GM21360 (cell line): ENCODE data around the gene P3H2.
A peak's percentile ranks its signal among the peaks of the same experiment; 100 is the strongest.
"Not testable (repeated sequence)": the region's sequence is repeated elsewhere in the genome, so short reads cannot be mapped to it uniquely, and the experiment has no call there.

ENCODE experiments used
- ATAC-seq: cut with Tn5 transposase; IDR thresholded peaks from one replicate; pipeline ENCODE4 v1.9.1; 2021; ENCODE audit warnings: mild to moderate bottlenecking, moderate library complexity; ENCODE audit not compliant: unreplicated experiment

The P3H2 gene

DNA sequence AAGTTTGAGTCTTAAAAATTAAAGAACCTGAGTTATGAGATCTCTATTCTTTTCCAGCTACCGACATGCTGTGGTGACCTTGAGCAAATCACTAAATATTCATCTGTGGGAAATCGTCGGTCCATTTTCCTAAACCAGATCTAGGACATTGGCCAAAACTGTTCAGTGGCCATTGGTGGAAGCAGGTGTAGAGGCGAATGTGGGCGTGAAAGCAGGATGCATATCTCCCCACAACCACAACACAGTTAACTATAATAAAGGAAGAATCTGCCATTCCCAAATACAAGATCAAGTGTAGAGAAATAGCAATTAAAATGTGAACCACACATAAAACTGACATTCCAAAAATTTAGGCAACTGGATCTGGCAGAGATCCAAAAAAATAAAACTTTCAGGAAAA lies 129.9 kb downstream of the P3H2 start:
- ATAC-seq: no peak

DNA sequence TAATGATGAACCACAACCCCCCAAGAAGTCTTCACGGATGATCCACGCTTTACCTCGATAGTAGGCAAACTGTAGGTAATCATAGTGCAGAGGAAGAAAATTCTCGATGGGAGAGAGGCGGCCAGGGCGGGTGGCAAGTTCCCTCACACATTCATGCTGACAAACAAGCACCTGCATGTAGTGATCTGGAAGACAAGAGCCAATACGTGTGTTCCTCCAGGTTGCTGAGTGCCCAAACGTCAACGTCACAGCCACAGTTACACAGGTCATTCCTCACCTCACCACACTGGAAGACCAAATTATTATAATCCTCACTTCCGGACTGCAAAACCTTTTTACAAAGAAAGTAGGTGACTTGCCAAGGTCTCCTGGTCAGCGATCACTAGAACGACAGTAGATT lies 131.8 kb downstream of the P3H2 start:
- no peak for ATAC-seq

DNA sequence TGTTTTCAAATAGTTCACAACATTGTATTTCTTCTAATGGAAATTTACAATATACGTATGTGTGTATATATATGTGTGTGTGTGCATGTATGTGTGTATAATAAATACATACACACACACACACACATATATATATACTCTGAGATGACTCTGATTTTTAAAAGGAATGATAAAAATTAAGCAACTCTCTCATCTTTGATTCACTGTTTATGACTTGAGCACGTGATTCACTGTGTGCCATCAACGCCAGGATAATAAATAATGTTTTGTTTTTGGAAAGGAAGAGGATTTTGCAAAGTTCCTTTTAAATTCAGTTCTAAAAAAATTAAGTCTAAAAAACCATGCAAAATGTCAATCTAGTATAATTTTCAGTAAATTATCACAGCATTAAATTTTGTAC lies 132.4 kb downstream of the P3H2 start:
- ATAC-seq: no peak

DNA sequence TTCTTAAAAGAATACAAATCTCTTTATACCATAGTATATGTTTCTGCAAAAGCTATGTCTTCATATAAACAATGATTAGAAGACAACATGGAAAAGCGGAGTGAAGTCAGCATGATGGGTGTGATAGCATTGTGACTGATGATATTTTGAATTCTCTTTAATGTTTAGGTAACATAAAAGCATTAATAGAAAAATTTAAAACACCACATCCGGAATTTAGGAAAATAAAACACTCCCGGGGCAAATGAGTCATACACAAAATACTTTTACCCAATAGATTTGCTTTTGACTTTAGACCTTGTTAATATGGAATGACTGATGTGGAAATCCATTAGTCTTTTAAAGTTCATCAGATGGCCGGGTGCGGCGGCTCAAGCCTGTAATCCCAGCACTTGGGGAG lies 134.7 kb downstream of the P3H2 start:
- no peak for ATAC-seq

DNA sequence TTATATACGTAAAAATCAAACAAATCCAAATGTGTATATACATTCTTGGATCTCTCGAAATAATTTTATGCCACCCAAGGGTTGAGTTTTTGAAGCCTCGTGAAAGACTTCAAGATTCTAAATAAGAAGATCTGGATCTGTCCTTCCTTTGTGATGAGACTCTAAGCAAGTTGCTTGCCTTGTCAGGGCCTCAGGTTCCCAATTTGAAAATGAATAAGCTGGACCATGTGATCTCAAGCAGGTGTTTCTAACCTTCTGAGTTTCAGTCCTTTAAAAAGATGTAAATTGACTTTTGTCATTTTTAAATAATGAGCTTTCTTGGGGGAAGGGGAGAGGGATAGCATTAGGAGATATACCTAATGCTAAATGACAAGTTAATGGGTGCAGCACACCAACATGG lies 137.1 kb downstream of the P3H2 start:
- ATAC-seq: no peak

DNA sequence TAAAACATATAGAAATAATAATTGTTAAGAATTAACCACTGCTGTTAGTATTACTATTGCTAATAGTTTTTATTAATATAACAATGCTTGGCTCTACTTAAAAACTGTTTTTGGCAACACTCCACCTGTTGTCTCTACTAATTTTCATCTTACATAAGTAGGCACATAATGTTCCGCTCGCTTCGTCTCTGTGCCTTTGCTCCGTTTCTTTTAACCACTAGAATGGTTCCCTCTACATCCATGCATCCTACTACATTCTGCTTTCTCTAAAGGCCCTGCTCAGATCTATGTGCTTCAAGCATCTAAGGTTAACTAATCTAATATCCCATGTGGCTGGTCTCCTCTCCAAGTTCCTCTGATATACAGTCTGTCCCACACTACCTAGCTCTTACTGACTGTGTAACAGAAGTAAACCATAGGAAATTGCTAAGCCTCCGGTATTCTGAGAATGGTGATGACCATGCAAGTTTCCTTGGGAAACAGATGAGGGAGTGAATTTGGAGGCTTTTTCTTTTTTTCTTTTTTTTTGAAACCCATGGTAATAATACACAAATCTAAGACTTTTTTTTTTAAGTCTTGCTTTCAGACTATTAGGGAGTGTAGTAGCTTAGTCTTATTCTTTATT lies 138.3 kb downstream of the P3H2 start:
- ATAC-seq: no peak

DNA sequence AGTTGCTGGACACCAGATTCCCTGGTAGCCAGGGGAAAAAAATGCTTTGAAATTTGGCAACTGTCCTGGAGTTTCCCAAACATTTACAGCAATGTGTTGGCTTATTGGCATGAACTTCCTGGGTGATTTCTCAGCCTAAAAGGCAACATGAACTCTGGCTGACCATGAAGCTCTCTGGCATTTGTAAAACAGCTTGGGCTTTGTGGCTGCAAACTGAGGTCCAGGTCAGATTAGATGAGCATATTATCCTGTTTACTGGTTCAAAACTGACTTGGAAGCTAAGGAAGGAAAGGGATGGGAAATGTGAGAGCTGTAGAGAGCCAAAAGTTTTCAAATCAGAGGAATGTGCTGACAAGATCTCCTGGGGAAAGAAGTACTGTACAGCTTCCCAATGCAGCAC lies 139.0 kb downstream of the P3H2 start:
- no peak for ATAC-seq

DNA sequence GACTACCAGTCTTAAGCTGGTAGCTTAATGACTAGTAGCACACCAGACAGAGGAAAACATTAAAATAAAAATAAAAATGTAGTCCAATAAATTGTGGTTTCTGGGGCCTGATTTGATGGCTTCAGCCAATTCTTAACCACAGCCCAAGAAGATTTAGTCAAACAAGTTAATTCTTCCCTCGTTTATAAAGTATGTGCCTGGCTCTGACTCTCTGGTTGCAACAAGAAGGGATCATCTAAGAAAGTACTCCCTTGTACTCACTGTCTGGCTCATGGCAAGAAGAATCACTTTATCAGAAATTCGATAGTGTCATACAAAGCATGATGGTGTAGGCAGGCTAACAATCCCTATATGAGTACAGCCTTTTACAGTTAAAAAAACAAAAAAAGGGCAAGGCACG lies 141.9 kb downstream of the P3H2 start:
- no peak for ATAC-seq

DNA sequence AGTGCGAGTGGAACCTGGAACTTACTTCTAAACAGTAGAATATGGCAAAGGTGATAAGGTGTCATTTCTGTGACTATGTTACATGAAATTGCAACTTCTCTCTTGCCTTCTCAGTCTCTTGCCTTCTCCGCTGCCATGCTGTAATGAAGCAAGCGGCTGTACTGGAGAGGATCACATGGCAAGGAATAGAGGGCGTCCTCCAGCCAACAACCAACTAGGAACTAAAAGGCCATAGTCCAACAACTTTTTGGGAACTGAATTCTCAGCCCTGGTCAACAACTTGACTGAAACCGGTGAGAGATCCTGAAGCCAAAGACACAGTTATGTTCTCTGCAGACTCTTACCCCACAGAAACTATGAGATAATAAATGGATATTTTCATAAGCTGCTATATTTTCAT lies 143.5 kb downstream of the P3H2 start:
- no peak for ATAC-seq

DNA sequence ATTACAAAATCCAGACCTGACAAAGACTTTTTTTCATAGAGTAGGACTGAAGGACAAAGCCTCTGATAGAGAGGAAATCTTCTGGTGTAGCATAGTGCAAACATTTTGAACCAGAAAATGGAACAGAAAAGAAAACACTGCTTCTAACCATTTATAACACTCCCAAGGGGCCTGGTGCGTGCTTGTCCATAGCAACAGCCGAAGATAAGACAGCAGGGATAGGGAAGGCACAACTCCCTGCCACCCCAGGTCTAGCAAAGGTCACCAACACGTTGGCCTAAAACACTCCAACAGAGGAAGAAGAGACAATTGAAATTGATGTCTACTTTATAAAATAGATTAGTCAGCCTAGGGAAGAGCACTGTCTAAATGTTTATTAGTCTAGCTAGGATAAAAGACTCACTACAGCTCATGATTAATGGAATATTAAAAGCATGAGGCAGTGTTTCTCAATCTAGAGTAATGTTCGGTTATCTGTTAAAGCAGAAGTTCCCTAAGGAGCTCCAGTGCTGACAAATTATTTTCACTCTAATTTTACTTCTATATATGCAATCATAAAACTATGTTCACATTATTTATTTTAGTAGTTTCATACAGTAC lies 145.2 kb downstream of the P3H2 start:
- ATAC-seq: no peak

DNA sequence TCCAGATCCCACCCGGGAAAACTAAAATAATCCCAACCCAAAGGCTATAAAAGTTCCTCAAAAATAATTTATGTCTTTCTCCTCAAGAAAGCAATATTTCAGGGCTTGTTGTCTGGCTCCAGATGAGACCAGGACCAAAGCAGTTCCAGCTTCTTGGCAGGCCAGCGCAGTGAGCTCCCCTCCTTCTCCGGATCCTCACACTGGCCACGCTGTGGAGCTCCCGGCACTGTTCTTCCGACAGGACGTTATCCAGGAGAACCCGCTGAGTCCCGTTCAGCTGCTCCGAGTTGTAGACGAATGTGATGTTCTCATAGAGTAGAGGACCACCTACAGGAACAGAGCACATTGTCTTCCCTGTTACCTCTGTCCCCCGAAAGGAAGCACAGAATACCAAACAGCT lies 146.3 kb downstream of the P3H2 start:
- ATAC-seq: no peak

DNA sequence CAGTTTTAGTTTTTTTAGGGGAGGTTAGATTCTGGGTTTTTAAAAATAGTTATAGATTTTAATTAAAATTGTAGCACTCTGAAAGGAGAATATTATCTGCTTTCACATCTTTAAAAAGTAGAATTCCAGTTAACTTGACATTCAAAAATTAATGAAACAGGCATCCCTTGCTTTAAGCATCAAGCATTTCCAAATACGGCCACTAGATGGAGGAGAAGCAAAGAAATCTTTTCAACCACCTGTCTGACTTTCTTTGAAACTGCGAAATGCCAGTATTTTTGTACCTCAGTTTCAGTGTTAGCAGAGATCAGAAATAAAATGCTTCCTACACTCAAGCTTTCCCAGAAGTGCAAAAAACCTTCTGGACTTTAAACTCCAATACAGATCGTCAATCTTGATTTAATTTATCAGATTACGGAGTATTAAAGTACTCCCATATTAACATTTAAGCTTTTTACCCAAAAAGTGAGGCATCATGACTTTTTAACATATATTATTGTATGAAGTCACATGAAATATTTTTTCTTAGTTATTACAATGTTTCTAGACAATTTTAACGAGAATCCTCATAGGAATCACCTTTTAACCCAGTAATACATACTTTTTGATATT lies 153.3 kb downstream of the P3H2 start:
- ATAC-seq: peak; percentile 71

DNA sequence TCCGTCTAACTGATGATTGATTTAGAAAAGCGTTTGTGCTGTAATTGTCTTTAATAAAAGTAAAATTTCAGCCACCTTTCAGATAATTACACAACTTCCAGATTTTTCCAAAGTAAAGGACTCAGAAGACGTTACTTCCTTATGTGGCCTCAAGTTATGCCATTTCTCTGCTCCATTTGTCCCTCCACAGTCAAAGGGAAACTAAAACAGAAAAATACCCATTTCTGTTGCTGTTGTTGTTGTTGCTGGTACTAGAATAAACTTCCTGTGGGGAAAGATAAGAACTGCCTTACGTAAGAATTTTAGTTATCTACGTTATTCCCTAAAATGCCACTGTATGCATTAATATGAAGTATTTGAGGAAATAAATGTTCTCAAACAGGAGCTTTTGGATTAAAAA lies 153.9 kb downstream of the P3H2 start:
- ATAC-seq: peak; percentile 82

DNA sequence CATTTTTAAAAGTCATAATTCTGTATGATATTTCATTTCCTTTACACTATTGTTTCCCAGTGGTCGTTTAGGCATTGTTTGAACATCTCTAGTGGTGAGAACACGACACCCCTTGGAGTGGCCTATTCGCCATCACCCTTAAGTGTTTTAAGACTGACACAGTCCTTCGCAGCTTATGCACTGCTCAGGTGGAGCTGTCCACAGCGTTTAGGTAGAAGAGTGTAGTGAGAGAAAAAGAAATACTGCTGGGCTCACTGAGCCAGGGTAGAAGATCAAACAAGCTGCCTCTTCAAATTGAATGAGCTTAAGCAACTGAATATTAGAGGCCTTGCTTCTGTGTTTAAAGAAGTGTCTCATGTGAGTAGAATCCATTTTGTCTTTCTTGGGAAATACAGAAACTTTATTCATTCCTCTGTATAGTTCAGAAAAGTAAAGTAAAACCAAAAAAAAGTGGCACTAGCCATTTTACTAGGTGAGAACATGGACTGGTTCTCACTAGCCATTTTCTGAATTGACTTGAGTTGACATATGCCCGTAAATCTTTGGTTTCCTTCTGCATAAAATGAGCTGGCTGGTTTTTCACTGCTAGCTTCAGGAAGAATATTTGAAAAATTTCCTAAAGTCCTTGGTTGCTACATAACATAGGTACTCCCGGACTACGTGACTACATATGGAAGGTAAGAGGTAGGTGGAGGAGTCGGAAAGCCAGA lies 155.9 kb downstream of the P3H2 start:
- no peak for ATAC-seq

DNA sequence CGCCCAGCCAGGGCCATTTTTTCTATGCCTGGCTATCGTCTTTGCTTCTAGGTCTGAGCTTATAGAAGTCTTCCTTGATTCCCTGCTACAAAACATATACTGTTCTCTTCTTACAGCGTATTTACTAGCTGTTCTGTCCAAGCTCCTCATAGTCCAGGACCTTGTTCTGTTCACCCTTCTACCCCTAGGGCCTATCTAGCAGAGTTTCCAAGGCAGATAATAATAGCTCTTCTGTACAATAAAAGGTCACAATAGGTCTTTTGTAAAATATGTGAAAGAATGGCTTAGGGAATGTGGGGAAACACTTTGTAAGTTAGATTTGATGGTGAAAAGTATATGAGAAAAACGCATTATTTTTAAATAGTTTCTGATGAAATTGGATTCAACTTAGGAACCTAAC lies 158.2 kb downstream of the P3H2 start:
- no peak for ATAC-seq

DNA sequence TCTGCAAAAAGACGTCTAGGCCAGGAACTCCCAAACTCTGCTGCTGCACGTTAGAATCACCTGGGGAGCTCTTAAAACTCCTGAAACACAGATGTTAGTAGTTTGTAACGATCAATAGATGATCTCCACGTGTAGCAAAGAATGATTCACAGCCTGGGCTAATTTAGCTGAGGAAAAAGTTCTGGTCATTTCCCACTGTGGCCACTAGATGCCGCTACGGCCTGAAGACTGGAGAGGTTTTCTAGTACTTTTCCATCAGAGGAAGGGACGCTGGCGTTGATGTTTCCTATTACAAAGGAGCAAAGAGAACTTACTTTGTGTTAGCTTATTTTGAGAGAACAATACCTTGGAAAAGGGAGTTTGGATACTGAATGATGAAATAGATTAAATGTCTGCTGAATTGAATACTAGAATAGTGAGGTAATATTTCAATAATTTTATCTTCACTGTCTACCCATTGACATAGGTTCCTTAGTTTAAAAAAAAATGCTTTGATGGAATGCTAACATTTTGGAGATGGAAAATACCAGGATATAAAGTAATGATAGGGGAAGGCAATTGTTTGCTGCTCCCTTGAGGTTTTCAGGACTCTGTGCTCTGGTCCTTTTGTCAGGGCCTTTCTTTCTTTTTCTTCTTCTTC lies 159.1 kb downstream of the P3H2 start:
- ATAC-seq: peak; percentile 52

DNA sequence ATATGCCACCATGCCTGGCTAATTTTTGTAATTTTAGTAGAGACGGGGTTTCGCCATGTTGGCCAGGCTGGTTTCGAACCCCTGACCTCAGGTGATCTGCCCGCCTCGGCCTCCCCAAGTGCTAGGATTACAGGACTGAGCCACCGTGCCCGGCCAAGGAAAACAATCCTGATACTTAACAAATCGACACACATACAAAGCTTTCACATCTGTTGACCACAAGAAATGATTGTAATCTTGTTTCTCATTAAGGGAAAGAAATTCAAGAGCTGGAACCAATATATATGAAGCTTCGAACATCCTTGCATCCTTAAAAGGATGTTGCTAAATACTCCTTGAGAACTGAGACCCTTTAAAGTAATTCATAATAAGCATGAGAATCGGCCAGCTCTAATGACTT lies 159.6 kb downstream of the P3H2 start:
- ATAC-seq: not testable (repeated sequence)

DNA sequence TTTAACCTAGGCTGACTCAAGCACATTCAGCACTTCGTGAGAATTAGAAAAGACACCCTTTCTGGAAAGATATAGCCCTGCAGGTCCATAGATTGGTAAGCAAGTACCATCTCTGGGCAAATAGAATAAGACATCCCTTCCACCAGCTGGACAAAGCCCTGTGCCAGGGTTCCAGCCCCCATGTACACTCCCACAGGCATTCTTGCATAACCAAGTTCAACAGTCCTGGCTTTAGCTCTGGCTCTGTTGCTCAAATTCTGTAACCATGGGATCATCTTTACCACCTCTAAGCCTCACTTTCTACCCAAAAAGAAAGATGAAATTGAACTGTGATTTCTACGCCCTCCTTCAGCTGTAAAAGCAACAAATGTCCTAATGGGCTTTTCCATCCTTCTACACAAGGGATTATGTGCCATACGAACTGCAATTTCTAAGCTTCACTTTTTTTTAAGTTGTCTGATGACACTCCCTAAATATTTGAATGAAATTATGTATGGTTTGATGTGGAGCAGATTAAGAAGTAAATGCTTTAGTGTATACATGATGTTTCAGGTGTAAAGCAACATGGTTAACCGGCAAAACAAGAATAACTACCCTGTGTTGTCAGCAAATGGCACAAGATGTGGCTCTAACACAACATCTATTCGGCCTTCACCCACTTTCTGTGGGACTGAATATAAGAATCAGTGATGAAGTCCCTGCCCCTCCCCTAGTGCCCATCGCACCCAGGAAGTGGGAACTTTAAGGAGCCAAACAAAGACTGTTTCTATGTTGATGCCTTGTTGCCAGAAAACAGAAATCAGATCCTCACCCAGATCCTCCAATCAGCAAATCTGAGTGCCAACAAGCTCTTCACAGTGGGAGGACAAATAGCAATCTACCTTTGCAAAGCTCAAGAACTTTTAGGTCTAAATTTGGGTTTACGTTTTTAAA lies 165.7 kb downstream of the P3H2 start:
- ATAC-seq: no peak

DNA sequence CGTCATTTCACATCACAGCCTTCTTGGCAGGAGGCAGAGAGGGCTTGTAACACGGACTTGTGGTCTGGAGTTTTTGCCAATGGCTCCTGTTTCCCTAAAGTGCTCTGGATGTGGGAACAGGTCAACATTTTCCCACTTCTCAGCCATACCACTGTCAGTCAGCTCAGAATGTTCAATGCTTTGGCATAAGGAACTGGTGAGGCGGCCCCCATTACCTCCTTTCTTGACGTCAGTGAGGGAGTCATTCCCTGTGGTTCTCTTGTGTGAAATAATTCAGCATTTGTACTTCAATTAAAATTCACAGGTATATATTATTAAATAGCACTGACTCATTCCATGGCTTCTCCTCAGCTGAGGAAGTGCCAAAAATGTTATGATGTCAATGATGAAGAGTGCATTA lies 167.1 kb downstream of the P3H2 start:
- ATAC-seq: no peak

DNA sequence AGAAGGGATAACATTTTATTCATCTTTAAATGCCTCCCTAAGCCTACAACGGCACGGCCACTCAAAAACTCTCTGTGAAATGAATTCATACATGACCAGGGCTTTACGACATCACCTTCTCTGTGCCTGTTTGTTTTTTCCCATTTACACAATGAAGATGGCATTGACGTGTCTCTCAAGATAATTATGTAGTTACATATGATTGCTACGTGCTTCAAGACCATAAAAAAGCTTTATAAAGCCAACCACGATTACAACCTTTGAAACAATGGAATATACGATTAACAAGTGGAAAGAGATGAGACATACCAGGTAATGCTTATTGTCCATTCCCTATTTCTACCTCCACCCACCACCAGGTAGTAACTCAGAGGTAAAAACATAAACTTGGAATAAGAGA lies 168.4 kb downstream of the P3H2 start:
- no peak for ATAC-seq

DNA sequence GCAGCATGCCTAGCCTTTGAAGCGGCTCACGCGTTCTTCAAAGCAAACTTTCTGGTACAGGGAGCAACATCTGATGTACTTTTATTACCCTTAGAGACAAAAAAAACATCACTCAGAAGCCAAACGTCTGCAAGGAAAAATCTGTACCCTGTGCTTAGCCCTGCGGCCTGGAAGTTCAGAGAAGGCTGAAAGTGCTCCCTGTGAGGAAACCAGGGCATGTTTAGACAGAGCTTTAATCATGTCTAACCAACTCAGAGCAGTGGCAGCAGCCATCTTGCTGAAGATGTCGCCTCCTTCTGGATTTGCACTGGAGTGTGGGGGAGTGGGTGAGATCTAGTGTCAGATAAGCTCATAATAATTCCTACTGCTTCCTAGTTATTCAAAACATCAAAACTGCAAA lies 170.4 kb downstream of the P3H2 start:
- no peak for ATAC-seq
